Head of caudate nucleus (tissue), 42 donors: ENCODE measurements around the gene MAP2K5.

Experiments
- DNase-seq, 42 donors: peaks; one replicate each; pipeline versions ENCODE4 v3.0.0 to v3.0.0-alpha.2; 2020 to 2021; ENCODE audit warnings: mixed read lengths in 7 of 42
- intact Hi-C: fragments of 100-400 bp; cut with DNase I; formaldehyde crosslinking; loops from one replicate; pipeline ENCODE4 v1.15.0; 2022

MAP2K5 gene

DNA sequence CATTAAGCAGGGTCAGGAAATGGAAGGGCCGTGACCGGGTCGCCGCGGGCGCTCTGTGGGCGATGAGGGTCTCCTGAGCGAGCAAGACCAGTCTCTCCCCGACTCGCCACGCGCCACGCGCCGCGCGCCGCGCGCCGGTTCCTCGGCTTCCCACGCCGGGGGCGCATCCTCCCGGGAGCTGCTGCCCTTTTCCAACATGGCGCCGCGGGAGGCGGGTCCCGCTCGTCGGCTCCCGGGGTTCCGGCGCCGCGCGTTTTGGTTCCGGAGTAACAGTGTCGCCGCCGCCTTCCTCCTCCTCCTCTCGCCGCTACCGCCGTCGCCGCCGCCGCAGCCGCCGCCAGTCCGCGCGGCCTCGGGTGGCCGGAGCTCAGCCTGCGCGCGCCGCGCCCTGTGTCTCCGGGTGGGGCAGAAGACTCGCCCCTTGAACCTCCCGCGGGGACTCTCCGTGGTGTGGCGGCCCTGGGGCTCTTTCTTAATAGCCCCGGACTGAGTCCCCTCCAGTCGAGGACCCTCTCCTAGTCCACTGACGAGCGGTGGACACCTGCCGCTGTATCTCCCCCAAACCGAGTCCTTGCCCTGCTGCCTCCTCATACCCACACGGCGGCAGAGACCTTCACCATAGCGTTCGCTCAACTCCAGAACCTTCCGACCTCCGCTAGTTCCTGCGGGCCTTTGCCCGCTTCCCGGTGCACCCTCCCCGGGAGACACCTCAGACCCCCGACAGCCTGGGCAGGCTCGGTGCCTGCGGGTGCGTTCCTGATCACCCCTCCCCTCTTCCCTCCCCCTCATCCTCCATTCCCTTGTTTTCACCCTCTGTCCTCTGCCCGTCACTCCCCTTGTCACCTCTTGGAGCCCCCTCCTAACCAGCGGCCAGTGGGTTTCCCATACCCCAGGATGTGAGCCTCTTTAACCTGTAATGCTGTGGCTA lies at the start of gene MAP2K5:
Gene MAP2K5, plus strand, starts transcription at position 284 of the 928 bp plus-strand sequence. Its CDS starts 633 bp downstream, at position 917.
- intact Hi-C loops: loop anchor here (2.0 to 10.0 kb wide), 2 partner anchors 22 to 88 kb away; partner anchors contain the start of gene C15orf61
- DNase-seq: peak; percentile 73 to 96 (median 92)

DNA sequence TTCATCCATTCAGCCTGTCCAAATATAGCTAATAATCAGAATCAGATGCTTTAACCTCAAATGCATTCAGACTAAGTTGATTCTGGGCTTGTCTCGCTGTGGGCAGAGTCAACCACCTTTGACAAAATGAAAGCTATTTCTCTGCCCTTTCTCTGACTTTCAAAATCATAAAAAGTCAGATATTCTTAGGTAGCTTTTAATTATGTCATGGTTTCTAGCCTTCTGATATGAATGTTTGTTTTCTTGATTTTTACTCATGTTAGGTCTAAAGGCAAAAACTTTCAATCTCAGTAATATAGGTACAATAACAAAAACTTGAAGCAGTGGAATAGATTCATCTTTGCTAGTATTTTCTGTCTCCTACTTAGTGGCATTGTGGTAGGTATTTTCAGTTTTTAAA lies 46.9 kb upstream of the MAP2K5 start:
- no peak for DNase-seq
- intact Hi-C loops: no loop called here

DNA sequence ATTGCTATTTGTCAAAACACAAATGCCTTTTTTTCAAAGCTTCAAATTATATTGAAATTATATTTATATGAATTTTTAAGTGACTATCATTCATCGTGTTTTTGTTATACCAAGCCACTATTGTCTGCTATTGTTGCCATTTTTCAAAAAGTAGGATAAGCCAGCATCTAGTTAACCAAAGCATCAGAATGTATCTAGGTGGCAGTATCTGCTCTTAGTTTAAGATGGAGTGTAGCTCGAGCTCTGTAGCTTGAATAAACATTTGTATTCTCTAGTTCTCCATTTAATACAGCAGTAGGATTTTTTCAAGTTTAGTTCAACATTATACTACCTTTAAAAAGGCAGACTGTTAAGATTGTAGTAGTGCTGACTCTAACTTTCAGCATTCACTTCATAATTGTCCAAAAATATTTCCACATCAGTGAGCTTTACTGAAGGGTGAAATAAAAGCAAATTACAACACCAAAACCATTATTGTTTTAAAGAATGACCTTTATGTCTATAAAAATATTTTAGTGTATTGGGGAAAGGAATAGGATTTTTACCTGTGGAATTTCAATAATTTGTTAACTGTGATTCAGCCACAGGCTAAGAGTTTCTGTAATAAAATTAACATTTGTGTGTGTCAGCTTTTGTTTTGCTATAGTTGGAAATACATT lies 41.2 kb upstream of the MAP2K5 start:
- intact Hi-C loops: no loop called here
- peak in 1 of 42 donors; percentile 10 for DNase-seq

- intact Hi-C loops: no loop called here
- peak in 1 of 42 donors; percentile 8 for DNase-seq
Observed at GRCh38 chr15:67501836-67502461, 40.6 kb upstream of the MAP2K5 start.

DNA sequence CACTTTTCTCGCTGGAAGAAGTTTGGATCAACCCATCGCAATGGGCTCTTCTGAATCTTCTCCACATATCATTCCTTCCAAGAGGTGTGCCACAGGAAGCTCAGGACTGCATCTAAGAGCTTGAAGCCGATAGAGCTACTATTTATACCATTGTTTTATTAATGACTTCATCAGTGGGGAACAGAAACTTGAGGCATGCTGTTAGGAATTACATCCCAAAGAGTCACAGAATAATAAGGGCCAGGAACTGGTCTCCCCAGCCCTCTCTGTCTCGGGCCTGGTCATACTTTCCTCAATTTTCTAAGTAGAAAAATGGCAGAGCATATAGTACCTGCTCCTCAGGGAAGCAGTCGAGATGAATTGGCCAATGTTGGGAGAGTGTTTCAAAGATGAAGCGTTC lies 38.4 kb upstream of the MAP2K5 start:
- intact Hi-C loops: no loop called here
- DNase-seq: no peak

DNA sequence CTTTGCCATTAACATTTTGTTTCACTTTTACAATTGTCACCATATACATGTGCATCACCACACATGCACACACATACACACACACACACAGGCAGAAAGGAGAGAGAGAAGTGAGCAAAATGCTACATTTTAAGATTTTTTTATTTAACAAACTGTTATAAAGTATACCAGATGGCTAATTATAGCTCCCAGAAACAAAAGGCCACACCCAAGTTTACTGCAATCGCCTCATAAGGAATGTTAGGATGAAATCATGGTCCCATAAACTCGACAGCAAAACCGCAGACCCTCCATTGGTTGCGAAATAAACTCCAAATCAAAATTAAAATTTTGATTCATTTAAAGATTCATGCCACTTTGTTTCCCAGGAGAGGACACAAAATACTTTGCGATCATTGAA lies 37.7 kb upstream of the MAP2K5 start:
- intact Hi-C loops: no loop called here
- DNase-seq: no peak

- DNase-seq: no peak
- intact Hi-C loops: no loop called here
Observed at GRCh38 chr15:67505675-67506572, 36.6 kb upstream of the MAP2K5 start.

DNA sequence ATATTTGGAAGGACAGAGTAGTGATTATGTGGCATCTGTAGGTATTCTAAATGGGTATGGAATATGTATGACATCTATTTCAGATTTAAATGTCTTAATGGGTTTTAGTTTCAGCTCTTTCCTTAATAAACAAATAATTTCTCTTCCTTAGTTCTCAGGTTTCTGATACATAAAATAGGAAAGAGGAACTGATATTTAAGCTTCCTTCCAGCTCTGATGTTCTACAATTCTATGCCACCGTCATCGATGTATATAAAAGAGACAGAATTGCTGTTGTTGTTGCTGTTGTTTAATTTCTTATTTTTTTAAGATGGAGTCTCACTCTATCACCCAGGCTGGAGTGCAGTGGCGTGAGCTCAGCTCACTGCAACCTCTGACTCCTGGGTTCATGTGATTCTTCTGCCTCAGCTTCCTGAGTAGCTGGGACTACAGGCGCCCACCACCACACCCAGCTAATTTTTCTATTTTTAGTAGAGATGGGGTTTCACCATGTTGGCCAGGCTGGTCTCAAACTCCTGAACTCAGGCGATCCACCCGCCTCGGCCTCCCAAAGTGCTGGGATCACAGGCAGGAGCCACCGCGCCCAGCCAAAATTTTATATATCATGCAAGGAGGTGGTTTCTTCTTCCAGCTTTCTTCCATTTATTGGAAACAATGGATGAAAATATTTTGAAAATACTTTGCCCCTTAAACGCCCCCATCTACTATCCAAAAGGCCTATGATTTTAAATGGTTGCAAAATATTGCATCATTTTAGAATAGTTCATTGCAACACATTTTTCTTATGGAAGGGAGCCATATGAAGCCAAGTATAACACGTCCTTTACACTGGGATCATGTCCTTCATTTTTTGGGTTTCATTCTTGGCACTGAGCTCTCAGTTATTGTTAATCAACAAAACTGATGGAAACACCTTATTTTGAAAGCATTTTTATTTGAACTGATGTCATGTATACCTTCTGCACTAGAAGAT lies 35.4 kb upstream of the MAP2K5 start:
- no peak for DNase-seq
- intact Hi-C loops: no loop called here

DNA sequence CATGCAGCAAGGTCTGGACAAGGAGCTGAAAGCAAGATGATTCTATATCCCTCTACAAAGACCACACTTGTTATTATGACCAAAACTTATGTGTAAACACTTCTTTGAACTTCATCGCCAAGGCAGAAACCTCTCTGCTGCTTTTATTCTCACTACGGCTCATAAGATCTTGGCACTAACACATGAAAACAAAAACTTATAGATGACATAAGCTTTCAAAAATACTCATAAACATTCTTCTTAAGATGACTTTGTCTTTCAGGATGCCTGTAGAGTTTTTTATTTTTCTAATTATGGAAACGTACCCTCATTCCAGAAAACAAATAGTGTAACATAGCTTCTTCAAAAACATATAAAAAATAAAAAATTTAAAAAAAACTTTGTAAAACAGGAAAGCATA lies 34.1 kb upstream of the MAP2K5 start:
- intact Hi-C loops: no loop called here
- no peak for DNase-seq

- intact Hi-C loops: no loop called here
Observed at GRCh38 chr15:67509918-67510317, 32.6 kb upstream of the MAP2K5 start.

GRCh38 chr15:67510597-67511190 lies 31.8 kb upstream of the MAP2K5 start:
- DNase-seq: no peak
- intact Hi-C loops: no loop called here

More at GRCh38 chr15:67509918-67510317, 32.6 kb upstream of the MAP2K5 start:
- DNase-seq: no peak

GRCh38 chr15:67511606-67512005 lies 30.9 kb upstream of the MAP2K5 start:
- intact Hi-C loops: no loop called here
- no peak for DNase-seq

DNA sequence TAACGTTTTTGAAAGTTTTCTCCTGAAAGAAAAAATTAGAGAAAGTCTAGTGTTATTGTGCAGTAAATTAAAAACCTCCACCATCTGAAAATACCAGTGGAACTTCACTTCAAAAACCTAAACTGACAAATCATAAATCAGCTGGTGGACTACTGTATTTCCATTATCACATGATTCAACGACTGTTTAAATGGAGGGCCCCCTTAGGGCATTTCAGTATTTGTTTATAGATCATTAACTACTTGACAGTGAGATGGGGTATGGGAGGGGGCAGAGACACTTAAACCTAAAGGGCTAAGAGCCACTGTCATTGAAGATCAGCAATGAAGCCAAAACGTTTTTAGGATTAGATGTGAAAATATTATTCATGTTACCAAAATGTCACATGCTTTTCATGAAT lies 30.4 kb upstream of the MAP2K5 start:
- no peak for DNase-seq
- intact Hi-C loops: no loop called here

- intact Hi-C loops: no loop called here
- DNase-seq: no peak
Observed at GRCh38 chr15:67512933-67513714, 29.4 kb upstream of the MAP2K5 start.

DNA sequence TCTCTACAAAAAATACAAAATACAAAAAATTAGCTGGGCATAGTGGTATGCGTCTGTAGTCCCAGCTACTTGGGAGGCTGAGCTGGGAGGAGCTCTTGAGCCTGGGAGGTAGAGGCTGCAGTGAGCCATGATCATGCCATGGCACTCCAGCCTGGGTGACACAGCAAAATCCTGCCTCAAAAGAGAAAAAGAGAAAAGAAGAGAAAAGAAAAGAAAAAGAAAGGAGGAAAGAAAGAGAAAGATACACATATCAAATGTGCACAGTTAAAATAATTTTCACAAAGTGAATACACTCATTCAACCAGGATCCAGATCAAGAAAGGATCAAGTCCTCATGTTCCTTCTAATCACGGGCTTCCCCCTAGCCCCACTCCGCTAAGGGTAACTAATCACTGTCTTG lies 27.4 kb upstream of the MAP2K5 start:
- intact Hi-C loops: no loop called here
- no peak for DNase-seq

DNA sequence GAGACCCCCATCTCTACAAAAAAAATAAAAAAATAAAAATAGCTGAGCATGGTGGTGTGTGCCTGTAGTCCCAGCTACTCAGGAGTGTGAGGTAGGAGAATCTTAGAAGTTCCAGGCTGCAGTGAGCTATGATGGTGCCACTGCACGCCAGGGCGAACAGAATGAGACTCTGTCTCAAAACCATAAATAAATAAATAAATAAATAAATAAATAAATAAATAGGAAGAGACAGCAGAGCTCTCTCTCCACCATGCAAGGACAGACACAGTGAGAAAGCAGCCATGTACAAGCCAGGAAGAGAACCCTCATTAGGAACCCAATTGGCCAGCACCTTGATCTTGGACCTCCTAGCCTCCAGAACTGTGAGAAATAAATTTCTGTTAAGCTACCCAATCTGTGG lies 26.9 kb upstream of the MAP2K5 start:
- intact Hi-C loops: no loop called here

More for the DNA sequence above, 26.9 kb upstream of the MAP2K5 start:
- no peak for DNase-seq
